Activated T-helper 1 cell treated with anti-CD3 and anti-CD28 coated beads, Interleukin-12 subunit alpha, Interleukin-12 subunit beta, Interleukin-2, Interleukin-4 antibody, amounts not matched to agents 30 ng/mL and 10 ng/mL and 1 ng/mL, durations not matched to agents 14 hours and 24 hours and 36 hours (primary cell): Measurements from ENCODE around the gene FOXC2. TPM values are rescaled to one million over a fixed set of nuclear protein-coding genes. Genes with fewer than 3 reads are reported as not detected.

Experiments used
- DNase-seq: peaks from one replicate; pipeline ENCODE4 v3.0.0; 2021; ENCODE audit warnings: low spot score
- H3K27ac Mint-ChIP-seq: one replicate; pipeline ENCODE4 v1.8.0; 2021; ENCODE audit warnings: mild to moderate bottlenecking, mixed read lengths
- H3K27me3 Mint-ChIP-seq: one replicate; pipeline ENCODE4 v1.8.0; 2022; ENCODE audit warnings: mild to moderate bottlenecking, moderate library complexity, mixed read lengths; ENCODE audit not compliant: insufficient read depth
- H3K36me3 Mint-ChIP-seq: one replicate; pipeline ENCODE4 v1.8.0; 2021; ENCODE audit warnings: low read depth, mixed read lengths
- H3K4me1 Mint-ChIP-seq: one replicate; pipeline ENCODE4 v1.8.0; 2021; ENCODE audit warnings: low read depth, mixed read lengths
- H3K4me3 Mint-ChIP-seq: one replicate; pipeline ENCODE4 v1.8.0; 2021; ENCODE audit warnings: mild to moderate bottlenecking, moderate library complexity, mixed read lengths
- H3K9me3 Mint-ChIP-seq: one replicate; pipeline ENCODE4 v1.8.0; 2021; ENCODE audit warnings: mixed read lengths
- intact Hi-C: fragments of 100-400 bp; cut with micrococcal nuclease; formaldehyde crosslinking; loops from one replicate; pipeline ENCODE4 v1.15.1; 2024
- total RNA-seq: library from RNA; stranded (reverse); gene quantifications from 2 replicates; pipeline ENCODE4 v1.2.3, GENCODE V29; 2022

Gene FOXC2
- not detected in 2 replicates for total RNA-seq

- H3K36me3 Mint-ChIP-seq = no peaks in the 10 kb centered on the region
- no peak within 1 kb of the TSS for H3K27ac Mint-ChIP-seq
- peaks cover 9% of the 10 kb centered on the region for H3K4me1 Mint-ChIP-seq
- H3K27me3 Mint-ChIP-seq = peaks cover 65% of the 10 kb centered on the region
- H3K4me3 Mint-ChIP-seq = peak within 1 kb of the TSS; percentile 15
- no peaks in the 10 kb centered on the region for H3K9me3 Mint-ChIP-seq
- intact Hi-C loops = no loop called here
- no peak for DNase-seq
Measured at GRCh38 chr16:86566601-86566965, at the start of gene FOXC2. TSS of gene FOXC2 (plus strand) at chr16:86566829. CDS start at chr16:86567336, 507 bp downstream.

- intact Hi-C loops = no loop called here
- Mint-ChIP-seq H3K27me3 (peaks cover 51% of the 10 kb centered on the region), H3K4me3 (no peak overlapping the region), H3K9me3 (no peaks in the 10 kb centered on the region), H3K36me3 (peaks cover 2% of the 10 kb centered on the region), H3K4me1 (peaks cover 5% of the 10 kb centered on the region), H3K27ac (peak overlapping the region; percentile 44)
- DNase-seq = no peak
Measured at GRCh38 chr16:86517033-86517432, 49.6 kb upstream of the FOXC2 start.

- H3K36me3 Mint-ChIP-seq = peaks cover 2% of the 10 kb centered on the region
- peaks cover 5% of the 10 kb centered on the region for H3K4me1 Mint-ChIP-seq
- H3K4me3 Mint-ChIP-seq = no peak overlapping the region
- H3K27ac Mint-ChIP-seq = no peak overlapping the region
- H3K9me3 Mint-ChIP-seq = no peaks in the 10 kb centered on the region
- H3K27me3 Mint-ChIP-seq = peaks cover 50% of the 10 kb centered on the region
- intact Hi-C loops = no loop called here
- DNase-seq = no peak
Measured at GRCh38 chr16:86517652-86518258, 48.9 kb upstream of the FOXC2 start.

GRCh38 chr16:86519007-86519648 lies 47.5 kb upstream of the FOXC2 start:
- Mint-ChIP-seq H3K9me3 (no peaks in the 10 kb centered on the region), H3K27me3 (peaks cover 37% of the 10 kb centered on the region), H3K27ac (no peak overlapping the region), H3K4me3 (peak overlapping the region; percentile 17), H3K36me3 (no peaks in the 10 kb centered on the region), H3K4me1 (no peaks in the 10 kb centered on the region)
- intact Hi-C loops = no loop called here
- no peak for DNase-seq

- no peaks in the 10 kb centered on the region for H3K36me3 Mint-ChIP-seq
- H3K4me1 Mint-ChIP-seq = no peaks in the 10 kb centered on the region
- H3K27me3 Mint-ChIP-seq = peaks cover 30% of the 10 kb centered on the region
- peak; percentile 47 for DNase-seq
- H3K27ac Mint-ChIP-seq = no peak overlapping the region
- intact Hi-C loops = loop anchor here (1.0 kb wide), 4 partner anchors 36 to 700 kb away; partner anchors contain the start of gene MTHFSD
- peak overlapping the region; percentile 58 for H3K4me3 Mint-ChIP-seq
- no peaks in the 10 kb centered on the region for H3K9me3 Mint-ChIP-seq
Measured at GRCh38 chr16:86519649-86520316, 46.8 kb upstream of the FOXC2 start.

- H3K27me3 Mint-ChIP-seq = peaks cover 27% of the 10 kb centered on the region
- no peak for DNase-seq
- no peaks in the 10 kb centered on the region for H3K36me3 Mint-ChIP-seq
- no peak overlapping the region for H3K4me3 Mint-ChIP-seq
- H3K4me1 Mint-ChIP-seq = no peaks in the 10 kb centered on the region
- no peak overlapping the region for H3K27ac Mint-ChIP-seq
- intact Hi-C loops = loop anchor here (1.0 kb wide), 4 partner anchors 35 to 701 kb away; partner anchors contain the start of gene MTHFSD
- H3K9me3 Mint-ChIP-seq = no peaks in the 10 kb centered on the region
Measured at GRCh38 chr16:86520317-86521210, 46.1 kb upstream of the FOXC2 start.

GRCh38 chr16:86521236-86522197 lies 45.1 kb upstream of the FOXC2 start:
- Mint-ChIP-seq H3K4me3 (no peak overlapping the region), H3K4me1 (no peaks in the 10 kb centered on the region), H3K27ac (no peak overlapping the region), H3K9me3 (no peaks in the 10 kb centered on the region), H3K36me3 (no peaks in the 10 kb centered on the region), H3K27me3 (peaks cover 24% of the 10 kb centered on the region)
- intact Hi-C loops = no loop called here
- DNase-seq = no peak

- DNase-seq = no peak
- Mint-ChIP-seq H3K27me3 (peaks cover 15% of the 10 kb centered on the region), H3K4me3 (no peak overlapping the region), H3K9me3 (no peaks in the 10 kb centered on the region), H3K36me3 (no peaks in the 10 kb centered on the region), H3K4me1 (no peaks in the 10 kb centered on the region), H3K27ac (no peak overlapping the region)
- intact Hi-C loops = no loop called here
Measured at GRCh38 chr16:86522634-86523033, 44.0 kb upstream of the FOXC2 start.

GRCh38 chr16:86523166-86523740 lies 43.4 kb upstream of the FOXC2 start:
- H3K4me3 Mint-ChIP-seq = no peak overlapping the region
- intact Hi-C loops = no loop called here
- no peak overlapping the region for H3K27ac Mint-ChIP-seq
- peaks cover 10% of the 10 kb centered on the region for H3K27me3 Mint-ChIP-seq
- H3K36me3 Mint-ChIP-seq = no peaks in the 10 kb centered on the region
- H3K4me1 Mint-ChIP-seq = no peaks in the 10 kb centered on the region
- no peaks in the 10 kb centered on the region for H3K9me3 Mint-ChIP-seq
- no peak for DNase-seq

- no peaks in the 10 kb centered on the region for H3K36me3 Mint-ChIP-seq
- H3K27me3 Mint-ChIP-seq = peaks cover 4% of the 10 kb centered on the region
- DNase-seq = no peak
- no peak overlapping the region for H3K4me3 Mint-ChIP-seq
- no peaks in the 10 kb centered on the region for H3K4me1 Mint-ChIP-seq
- intact Hi-C loops = no loop called here
- H3K27ac Mint-ChIP-seq = no peak overlapping the region
- no peaks in the 10 kb centered on the region for H3K9me3 Mint-ChIP-seq
Measured at GRCh38 chr16:86524029-86524428, 42.6 kb upstream of the FOXC2 start.

GRCh38 chr16:86525696-86526095 lies 40.9 kb upstream of the FOXC2 start:
- intact Hi-C loops = no loop called here
- DNase-seq = no peak
- no peaks in the 10 kb centered on the region for H3K4me1 Mint-ChIP-seq
- no peak overlapping the region for H3K27ac Mint-ChIP-seq
- no peaks in the 10 kb centered on the region for H3K9me3 Mint-ChIP-seq
- no peak overlapping the region for H3K4me3 Mint-ChIP-seq
- peaks cover 2% of the 10 kb centered on the region for H3K36me3 Mint-ChIP-seq
- H3K27me3 Mint-ChIP-seq = no peaks in the 10 kb centered on the region
